Duodenal mucosa (tissue), 2 donors: ENCODE results near the gene AKR1D1.
"Not testable (repeated sequence)": the region's sequence is repeated elsewhere in the genome, so short reads cannot be mapped to it uniquely, and the experiment has no call there.

ENCODE experiments used
- H3K27ac ChIP-seq: one replicate; pipeline ENCODE4 v1.7.0; 2013; ENCODE audit warnings: low read depth, low read length
- H3K27me3 ChIP-seq, 2 donors: one replicate each; pipeline ENCODE4 v1.7.0; 2013; ENCODE audit warnings: low read length in 2 of 2, control low read depth in 1 of 2; ENCODE audit not compliant: insufficient read depth in 2 of 2, control insufficient read depth in 1 of 2
- H3K36me3 ChIP-seq, 2 donors: one replicate each; pipeline ENCODE4 v1.7.0; 2013; ENCODE audit warnings: low read length in 2 of 2, control low read depth in 1 of 2; ENCODE audit not compliant: insufficient read depth in 2 of 2, control insufficient read depth in 1 of 2
- H3K4me1 ChIP-seq, 2 donors: one replicate each; pipeline ENCODE4 v1.7.0; 2013; ENCODE audit warnings: low read length in 2 of 2, control low read depth in 1 of 2; ENCODE audit not compliant: insufficient read depth in 2 of 2, control insufficient read depth in 1 of 2
- H3K4me3 ChIP-seq, 2 donors: one replicate each; pipeline ENCODE4 v1.7.0; 2013; ENCODE audit warnings: low read length in 2 of 2, low read depth in 1 of 2
- H3K9ac ChIP-seq, 2 donors: one replicate each; pipeline ENCODE4 v1.7.0; 2013; ENCODE audit warnings: low read length in 2 of 2, low read depth in 1 of 2
- H3K9me3 ChIP-seq, 2 donors: one replicate each; pipeline ENCODE4 v1.7.0; 2013; ENCODE audit warnings: low read length in 2 of 2, control low read depth in 1 of 2; ENCODE audit not compliant: control insufficient read depth in 1 of 2

The AKR1D1 gene

DNA sequence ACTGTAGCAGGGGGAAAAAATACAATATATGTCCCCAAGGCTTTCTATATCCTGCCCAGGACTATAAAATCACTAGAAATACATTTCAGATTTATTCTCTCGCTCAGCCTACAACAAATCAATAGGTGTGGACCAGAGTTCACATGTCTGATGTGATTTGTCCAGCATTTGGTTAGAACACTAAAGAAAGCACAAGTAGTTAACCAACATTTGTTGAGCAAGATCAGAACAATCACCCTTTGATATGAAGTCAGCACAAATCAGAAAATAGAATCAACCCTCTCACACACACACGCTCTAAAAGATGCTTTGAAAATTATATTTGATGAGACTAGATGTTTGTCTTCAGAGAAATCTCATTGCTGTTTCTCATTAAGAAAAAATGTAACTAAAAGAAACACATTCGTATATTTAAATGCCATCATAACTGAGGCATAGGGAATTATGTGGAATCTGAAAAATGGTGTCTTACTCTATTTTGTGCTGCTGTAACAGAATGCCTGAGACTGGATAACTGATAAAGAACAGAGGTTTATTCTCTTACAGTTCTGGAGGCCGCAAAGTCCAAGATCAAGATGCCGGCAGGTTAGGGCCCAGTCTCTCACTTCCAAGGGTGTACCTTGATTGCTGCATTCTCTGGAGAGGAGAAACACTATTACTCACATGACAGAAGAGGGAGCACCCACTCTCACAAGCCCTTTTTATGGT lies 10.5 kb downstream of the AKR1D1 start:
- H3K9ac ChIP-seq, result no peak overlapping the region
- H3K27me3 ChIP-seq, result no peaks in the 10 kb centered on the region
- no peak overlapping the region for H3K27ac ChIP-seq
- H3K9me3 ChIP-seq, result no peaks in the 10 kb centered on the region
- H3K36me3 ChIP-seq, result no peaks in the 10 kb centered on the region
- no peaks in the 10 kb centered on the region for H3K4me1 ChIP-seq
- H3K4me3 ChIP-seq, result no peak overlapping the region

DNA sequence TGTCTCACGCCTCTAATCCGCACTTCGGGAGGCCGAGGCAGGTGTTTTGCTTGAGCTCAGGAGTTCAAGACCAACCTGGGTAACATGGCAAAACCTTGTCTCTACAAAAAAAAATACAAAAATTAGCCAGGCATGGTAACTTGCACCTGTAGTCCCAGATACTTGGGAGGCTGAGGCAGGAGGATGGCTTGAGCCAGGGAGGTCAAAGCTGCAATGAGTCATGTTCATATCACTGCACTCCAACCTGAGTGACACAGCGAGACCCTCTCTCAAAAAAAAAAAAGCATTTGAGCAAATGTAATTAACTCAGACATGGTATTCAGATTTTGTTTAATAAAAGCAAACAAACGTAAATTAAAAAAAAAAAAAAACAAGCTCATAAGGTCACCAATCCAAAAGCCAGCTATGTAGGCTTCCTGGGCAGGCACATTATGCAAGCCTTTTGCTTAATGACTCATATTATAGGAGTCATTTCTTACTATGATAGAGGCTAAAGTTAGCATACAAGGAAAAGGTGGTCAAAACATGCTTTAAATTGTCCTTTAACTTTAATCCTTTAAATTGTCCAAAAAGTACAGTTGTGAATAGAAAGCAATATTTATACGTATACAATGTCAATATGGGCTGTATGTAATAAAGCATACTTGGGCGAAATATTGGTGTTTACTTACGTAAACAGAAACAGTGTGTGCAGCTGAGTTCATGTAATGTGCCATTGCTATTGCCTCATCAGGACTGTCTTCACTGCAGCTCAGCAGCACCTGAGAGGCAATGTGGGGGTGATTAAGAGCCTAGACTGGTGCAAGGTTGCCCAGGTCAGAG lies 13.0 kb downstream of the AKR1D1 start:
- no peaks in the 10 kb centered on the region for H3K4me1 ChIP-seq
- no peak overlapping the region for H3K9ac ChIP-seq
- no peaks in the 10 kb centered on the region for H3K9me3 ChIP-seq
- no peaks in the 10 kb centered on the region for H3K27me3 ChIP-seq
- no peaks in the 10 kb centered on the region for H3K36me3 ChIP-seq
- H3K4me3 ChIP-seq, result no peak overlapping the region
- no peak overlapping the region for H3K27ac ChIP-seq

DNA sequence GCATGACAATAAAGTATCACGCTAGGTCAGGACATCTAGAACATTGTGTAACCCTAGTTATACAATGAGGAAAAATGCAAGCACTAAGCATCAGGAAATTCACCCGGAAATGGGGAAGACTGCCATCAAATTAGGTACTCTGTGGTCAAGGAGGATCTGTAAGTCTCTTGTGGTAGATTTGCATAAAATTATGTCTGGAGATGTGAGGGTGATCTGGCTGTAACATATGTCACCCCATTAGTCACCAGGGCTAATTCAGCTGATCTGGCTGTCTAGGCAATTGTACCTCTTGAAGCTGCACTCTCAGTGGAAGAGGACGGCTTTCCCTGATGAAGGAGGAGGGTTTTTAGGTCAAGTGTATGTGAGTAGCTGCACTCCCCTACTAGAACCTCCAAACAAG lies 14.8 kb downstream of the AKR1D1 start:
- Histone ChIP-seq H3K9ac (no peak overlapping the region), H3K27me3 (no peaks in the 10 kb centered on the region), H3K27ac (no peak overlapping the region)

DNA sequence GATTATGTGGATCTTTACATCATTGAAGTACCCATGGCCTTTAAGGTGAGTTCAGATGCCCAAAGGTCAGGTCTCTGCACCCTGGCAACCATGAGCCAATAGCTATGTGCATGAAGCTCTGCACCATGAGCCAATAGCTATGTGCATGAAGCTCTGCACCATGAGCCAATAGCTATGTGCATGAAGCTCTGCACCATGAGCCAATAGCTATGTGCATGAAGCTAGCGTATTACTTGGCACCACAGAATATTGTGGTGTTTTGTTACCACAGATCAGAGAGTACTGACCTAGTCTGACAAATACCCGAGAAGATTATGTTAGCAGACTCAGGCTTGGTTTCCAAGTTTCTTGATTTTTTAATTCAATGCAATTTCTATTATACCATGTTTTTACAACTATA lies 15.6 kb downstream of the AKR1D1 start:
- H3K4me1 ChIP-seq, H3K9ac ChIP-seq, H3K4me3 ChIP-seq, H3K9me3 ChIP-seq, H3K27me3 ChIP-seq, H3K27ac ChIP-seq, H3K36me3 ChIP-seq: not testable (repeated sequence)

More for the DNA sequence above, 14.8 kb downstream of the AKR1D1 start:
- H3K4me3 ChIP-seq, result no peak overlapping the region
- no peaks in the 10 kb centered on the region for H3K4me1 ChIP-seq
- H3K9me3 ChIP-seq, result no peaks in the 10 kb centered on the region
- no peaks in the 10 kb centered on the region for H3K36me3 ChIP-seq

DNA sequence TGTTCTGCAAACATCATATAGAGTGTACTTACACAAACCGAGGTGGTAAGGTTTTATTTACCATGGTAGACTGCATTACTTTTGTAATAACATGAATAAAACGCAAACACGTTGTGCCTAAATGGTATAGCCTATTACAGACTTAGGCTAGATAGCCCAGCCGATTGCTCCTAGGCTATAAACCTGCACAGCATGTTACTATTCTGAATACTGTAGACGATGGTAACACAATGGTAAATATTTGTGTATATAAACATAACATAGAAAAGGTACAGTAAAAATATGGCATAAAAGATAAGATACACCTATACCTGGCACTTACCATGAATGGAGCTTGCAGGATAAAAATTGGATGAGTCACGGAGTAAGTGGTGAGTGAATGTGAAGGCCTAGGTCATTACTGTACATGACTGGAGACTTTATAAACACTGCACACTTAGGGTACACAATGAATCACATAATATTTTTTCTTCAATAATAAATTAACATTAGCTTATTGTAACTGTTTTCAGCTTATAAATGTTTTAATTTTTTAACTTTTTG lies 16.3 kb downstream of the AKR1D1 start:
- no peaks in the 10 kb centered on the region for H3K27me3 ChIP-seq
- H3K9me3 ChIP-seq, result no peaks in the 10 kb centered on the region
- no peak overlapping the region for H3K4me3 ChIP-seq
- H3K36me3 ChIP-seq, result no peaks in the 10 kb centered on the region
- peaks cover 6 to 12% of the 10 kb centered on the region in 2 donors for H3K4me1 ChIP-seq
- no peak overlapping the region for H3K27ac ChIP-seq
- no peak overlapping the region for H3K9ac ChIP-seq

DNA sequence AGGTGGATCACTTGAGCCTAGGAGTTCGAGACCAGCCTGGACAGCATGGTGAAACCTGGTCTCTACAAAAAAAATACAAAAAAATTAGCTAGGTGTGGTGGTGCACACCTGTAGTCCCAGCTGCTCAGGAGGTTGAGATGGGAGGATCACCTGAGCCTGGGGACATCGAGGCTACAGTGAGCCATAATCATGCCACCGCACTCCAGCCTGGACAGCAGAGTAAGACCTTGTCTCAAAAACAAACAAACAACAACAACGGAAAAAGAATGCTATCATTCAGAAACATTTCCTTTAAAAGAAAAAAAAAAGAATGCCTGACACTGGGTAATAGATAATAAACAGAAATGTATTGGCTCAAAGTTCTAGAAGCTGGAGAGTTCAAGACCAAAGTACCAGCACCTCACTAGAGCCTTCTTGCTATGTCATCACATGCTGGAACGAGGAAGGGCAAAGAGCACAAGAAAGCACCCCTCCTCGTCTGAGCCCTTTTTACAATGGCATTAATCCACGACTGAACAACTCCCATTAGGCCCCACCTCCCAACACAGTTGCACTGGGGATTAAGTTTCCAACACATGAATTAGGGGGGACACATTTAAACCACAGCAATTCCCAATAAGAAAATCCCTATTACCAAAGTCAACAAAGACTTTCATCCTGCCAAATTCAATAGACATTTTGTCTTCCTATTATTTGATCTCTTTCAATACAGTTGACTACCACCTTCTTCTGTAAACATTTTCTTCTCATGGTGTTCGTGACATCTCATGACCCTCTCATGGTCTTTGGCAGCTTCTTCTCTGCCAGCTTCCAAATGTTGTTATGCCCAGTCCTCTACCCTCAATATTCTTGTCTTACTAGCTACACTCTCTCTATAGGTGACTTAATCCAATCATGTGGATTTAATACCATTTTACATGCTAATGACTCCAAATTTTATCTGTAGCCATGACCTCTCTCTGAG lies 20.0 kb downstream of the AKR1D1 start:
- no peak overlapping the region for H3K4me3 ChIP-seq
- H3K27ac ChIP-seq, result no peak overlapping the region
- peaks cover 6 to 13% of the 10 kb centered on the region in 2 donors for H3K4me1 ChIP-seq
- no peak overlapping the region for H3K9ac ChIP-seq
- H3K36me3 ChIP-seq, result no peaks in the 10 kb centered on the region
- no peaks in the 10 kb centered on the region for H3K27me3 ChIP-seq
- H3K9me3 ChIP-seq, result no peaks in the 10 kb centered on the region

DNA sequence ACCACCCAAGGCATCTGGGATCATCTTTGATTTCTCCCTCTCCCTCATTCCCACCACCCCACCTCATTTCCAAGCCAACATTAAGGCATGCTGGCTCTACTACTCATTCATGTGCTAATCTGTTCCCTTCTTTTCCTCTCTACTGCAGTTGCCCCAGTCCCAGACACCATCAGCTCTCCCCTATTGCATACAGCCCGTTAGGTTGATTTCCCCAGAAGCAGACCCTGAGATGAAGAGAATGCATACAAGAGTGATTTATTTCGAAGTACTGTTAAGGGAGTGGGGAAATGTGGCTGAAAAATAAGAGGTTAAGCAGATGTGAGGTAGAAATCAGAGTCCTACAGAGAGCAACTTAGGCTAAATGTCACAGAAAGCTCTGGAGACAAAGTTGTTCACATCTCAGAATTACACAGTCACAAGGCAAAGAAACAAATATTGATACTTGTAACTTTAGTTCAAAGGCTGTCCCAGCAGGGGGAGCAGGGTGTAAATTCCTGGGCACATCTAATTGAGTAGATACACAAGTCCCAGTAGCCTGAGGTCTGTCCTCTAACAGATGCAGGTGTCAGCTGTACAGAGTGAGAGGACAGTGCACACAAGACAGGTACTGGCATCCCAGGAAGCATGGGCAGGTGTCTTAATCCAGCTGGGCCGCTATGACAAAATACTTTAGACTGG lies 20.9 kb downstream of the AKR1D1 start:
- Histone ChIP-seq H3K36me3 (no peaks in the 10 kb centered on the region), H3K9ac (no peak overlapping the region), H3K4me1 (peaks cover 6 to 13% of the 10 kb centered on the region in 2 donors), H3K9me3 (no peaks in the 10 kb centered on the region), H3K4me3 (no peak overlapping the region), H3K27me3 (no peaks in the 10 kb centered on the region), H3K27ac (no peak overlapping the region)

DNA sequence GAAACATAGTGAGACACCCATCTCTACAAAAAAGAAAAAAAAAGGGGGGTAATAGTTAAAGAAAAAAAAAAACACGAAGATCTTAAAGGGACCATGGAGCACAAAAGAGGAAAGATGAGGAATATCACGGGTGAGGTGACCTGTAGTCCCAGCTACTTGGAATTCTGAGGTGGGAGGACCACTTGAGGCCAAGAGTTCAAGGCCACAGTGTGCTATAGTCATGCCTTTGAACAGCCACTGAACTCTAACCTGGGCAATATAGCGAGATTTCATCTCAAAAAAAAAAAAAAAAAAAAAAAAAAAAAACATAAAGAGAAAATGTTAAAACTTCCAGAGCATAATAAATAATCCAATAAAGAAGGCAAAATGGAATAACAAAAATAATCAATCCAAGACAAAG lies 23.6 kb downstream of the AKR1D1 start:
- no peak overlapping the region for H3K4me3 ChIP-seq
- no peak overlapping the region for H3K27ac ChIP-seq
- H3K9me3 ChIP-seq, result no peaks in the 10 kb centered on the region
- no peaks in the 10 kb centered on the region for H3K27me3 ChIP-seq
- no peaks in the 10 kb centered on the region for H3K36me3 ChIP-seq
- H3K4me1 ChIP-seq, result peaks cover 6 to 13% of the 10 kb centered on the region in 2 donors
- H3K9ac ChIP-seq, result no peak overlapping the region

DNA sequence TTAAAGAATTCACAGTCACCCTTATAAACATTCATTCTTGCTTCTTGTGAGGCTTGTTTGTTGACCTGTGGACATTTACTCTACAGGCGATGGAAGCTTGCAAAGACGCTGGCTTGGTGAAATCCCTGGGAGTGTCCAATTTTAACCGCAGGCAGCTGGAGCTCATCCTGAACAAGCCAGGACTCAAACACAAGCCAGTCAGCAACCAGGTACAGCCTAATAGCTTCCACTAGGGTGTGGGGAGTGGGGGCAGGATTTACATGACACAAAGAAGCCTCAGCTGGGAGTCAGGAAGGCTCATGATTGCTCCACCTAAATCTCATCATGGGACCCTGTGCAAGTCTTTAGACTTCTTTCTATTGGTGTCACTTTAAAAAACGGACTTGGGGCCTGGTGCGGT lies 29.0 kb downstream of the AKR1D1 start:
- H3K4me1 ChIP-seq, result no peaks in the 10 kb centered on the region
- H3K27ac ChIP-seq, result no peak overlapping the region
- H3K27me3 ChIP-seq, result peaks cover 0 to 3% of the 10 kb centered on the region in 2 donors
- H3K36me3 ChIP-seq, result no peaks in the 10 kb centered on the region
- no peak overlapping the region for H3K9ac ChIP-seq
- no peaks in the 10 kb centered on the region for H3K9me3 ChIP-seq
- H3K4me3 ChIP-seq, result no peak overlapping the region
